HFF-Myc (cell line): ENCODE measurements around the gene PGAP3.

ENCODE experiments used
- DNase-seq: peaks from one replicate; pipeline ENCODE4 v3.0.0-alpha.2; 2011; ENCODE audit warnings: low read depth; ENCODE audit errors: extremely low read depth
- H3K4me3 ChIP-seq: replicated peaks from 2 replicates; pipeline ENCODE4 v1.5.1; 2011; ENCODE audit warnings: low read depth, mild to moderate bottlenecking, control low read depth, low read length
- CTCF ChIP-seq: IDR thresholded peaks from 2 replicates; pipeline ENCODE4 v1.5.1; 2012; ENCODE audit warnings: mild to moderate bottlenecking, low read depth, low read length, control low read depth; ENCODE audit errors: missing control alignments

The PGAP3 gene

DNA sequence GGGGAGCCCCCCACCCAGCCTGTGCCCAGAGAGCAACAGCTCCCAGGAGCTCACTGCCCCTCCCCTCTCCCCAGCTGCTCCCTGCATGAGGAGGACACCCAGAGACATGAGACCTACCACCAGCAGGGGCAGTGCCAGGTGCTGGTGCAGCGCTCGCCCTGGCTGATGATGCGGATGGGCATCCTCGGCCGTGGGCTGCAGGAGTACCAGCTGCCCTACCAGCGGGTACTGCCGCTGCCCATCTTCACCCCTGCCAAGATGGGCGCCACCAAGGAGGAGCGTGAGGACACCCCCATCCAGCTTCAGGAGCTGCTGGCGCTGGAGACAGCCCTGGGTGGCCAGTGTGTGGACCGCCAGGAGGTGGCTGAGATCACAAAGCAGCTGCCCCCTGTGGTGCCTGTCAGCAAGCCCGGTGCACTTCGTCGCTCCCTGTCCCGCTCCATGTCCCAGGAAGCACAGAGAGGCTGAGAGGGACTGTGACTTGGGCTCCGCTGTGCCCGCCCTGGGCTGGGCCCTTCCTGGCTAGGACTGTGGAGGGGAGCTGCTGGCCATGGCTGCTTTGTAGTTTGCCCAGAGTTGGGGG lies 22.1 kb downstream of the PGAP3 start:
- no peak for DNase-seq
- no peak for TF ChIP-seq CTCF
- H3K4me3 ChIP-seq = no peak overlapping the region

GRCh38 chr17:39664581-39665561 lies 23.0 kb downstream of the PGAP3 start, which contains the start of gene TCAP:
Gene TCAP (plus strand): TSS chr17:39665349. CDS start chr17:39665360, 11 bp downstream.
- no peak within 1 kb of the TSS for H3K4me3 ChIP-seq
- no peak for TF ChIP-seq CTCF
- no peak for DNase-seq

DNA sequence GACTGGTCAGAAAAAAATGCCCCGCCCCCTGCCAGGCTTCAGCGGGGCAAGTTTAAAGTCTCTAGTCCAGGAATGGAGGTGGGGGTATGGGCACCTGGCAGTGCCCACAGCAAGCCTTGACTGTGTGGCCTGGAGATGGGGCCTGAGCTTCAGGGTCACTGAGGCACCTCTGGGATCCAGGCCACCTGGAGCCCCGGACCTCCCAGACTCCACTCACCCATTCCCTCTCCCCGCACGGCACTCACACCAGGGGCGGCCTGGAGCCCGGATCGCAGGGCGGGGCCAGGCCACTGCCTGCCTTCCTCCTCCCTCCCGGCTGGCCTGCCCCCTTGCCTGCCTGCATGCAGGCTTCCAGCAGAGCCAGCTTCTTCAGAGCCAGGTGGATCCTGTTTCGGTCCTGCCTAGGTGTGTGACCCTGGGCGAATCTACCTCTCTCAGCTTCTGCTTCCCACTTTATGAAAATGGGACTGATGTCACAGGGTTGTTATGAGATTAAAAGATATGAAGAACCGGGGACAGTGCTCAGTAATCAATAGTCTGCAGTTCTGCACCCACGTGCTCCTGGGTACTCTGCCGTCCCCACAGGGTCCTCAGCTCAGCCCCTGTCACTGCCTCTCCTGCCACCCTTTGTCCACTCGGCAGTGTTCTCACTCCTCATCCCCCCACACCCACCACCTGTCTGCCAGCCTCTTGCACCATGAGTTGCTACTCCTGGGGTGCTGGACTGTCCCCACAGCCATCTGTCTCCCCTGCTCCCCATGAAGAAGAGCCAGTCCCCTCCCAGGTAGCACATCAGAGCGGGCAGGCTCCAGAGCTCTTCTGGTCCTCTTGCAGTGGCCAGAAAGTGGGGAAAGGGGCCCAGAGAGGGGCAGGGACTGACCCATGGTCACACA lies 23.9 kb downstream of the PGAP3 start:
- H3K4me3 ChIP-seq = no peak overlapping the region
- no peak for TF ChIP-seq CTCF
- no peak for DNase-seq

DNA sequence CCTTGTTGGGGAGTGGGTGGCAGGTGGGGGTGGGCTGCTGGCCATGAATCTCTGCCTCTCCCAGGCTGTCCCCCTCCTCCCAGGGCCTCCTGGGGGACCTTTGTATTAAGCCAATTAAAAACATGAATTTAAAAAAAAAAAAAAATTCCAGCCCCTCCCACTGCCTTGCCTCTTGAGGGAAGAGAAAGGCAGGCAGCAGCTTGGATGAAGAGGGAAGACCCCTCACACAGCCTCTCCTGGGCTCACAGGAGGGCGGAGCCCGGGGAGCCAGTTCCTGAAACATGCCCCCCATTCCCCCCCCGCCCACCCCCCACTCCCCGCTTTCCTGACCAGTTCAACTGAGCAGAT lies 24.5 kb downstream of the PGAP3 start:
- H3K4me3 ChIP-seq = no peak overlapping the region
- TF ChIP-seq CTCF = no peak
- DNase-seq = no peak

- no peak for TF ChIP-seq CTCF
- no peak overlapping the region for H3K4me3 ChIP-seq
- DNase-seq = no peak
Measured at GRCh38 chr17:39662551-39663339, 25.1 kb downstream of the PGAP3 start.

- no peak for DNase-seq
- TF ChIP-seq CTCF = no peak
- H3K4me3 ChIP-seq = no peak overlapping the region
Measured at GRCh38 chr17:39661744-39662541, 25.9 kb downstream of the PGAP3 start.
